GM19025 (cell line): ENCODE measurements around the gene DEFB132.
"Not testable (repeated sequence)": the region's sequence is repeated elsewhere in the genome, so short reads cannot be mapped to it uniquely, and the experiment has no call there.

ENCODE experiments used
- ATAC-seq: cut with Tn5 transposase; IDR thresholded peaks from one replicate; pipeline ENCODE4 v1.9.1; 2021; ENCODE audit warnings: mild to moderate bottlenecking, low read depth, moderate library complexity; ENCODE audit not compliant: unreplicated experiment

The DEFB132 gene

GRCh38 chr20:257419-257818 is at the start of gene DEFB132:
Gene DEFB132 (plus strand): TSS chr20:257724. CDS start chr20:257779, 55 bp downstream.
- no peak for ATAC-seq

GRCh38 chr20:208942-209566 is 48.5 kb upstream of the DEFB132 start:
- no peak for ATAC-seq

GRCh38 chr20:210809-211502 is 46.6 kb upstream of the DEFB132 start:
- ATAC-seq: no peak

GRCh38 chr20:214383-214782 is 43.1 kb upstream of the DEFB132 start:
- no peak for ATAC-seq

GRCh38 chr20:215796-216195 is 41.7 kb upstream of the DEFB132 start:
- ATAC-seq: no peak

- no peak for ATAC-seq
Observed at GRCh38 chr20:217266-217665, 40.3 kb upstream of the DEFB132 start.

- no peak for ATAC-seq
Observed at GRCh38 chr20:219290-220115, 38.0 kb upstream of the DEFB132 start.

- no peak for ATAC-seq
Observed at GRCh38 chr20:221258-221830, 36.2 kb upstream of the DEFB132 start.

GRCh38 chr20:225879-226278 is 31.6 kb upstream of the DEFB132 start:
- ATAC-seq: not testable (repeated sequence)

- no peak for ATAC-seq
Observed at GRCh38 chr20:226958-227357, 30.6 kb upstream of the DEFB132 start, which contains the start of gene DEFB129. Gene DEFB129 (plus strand): TSS chr20:227258. CDS start chr20:227289, 31 bp downstream.

GRCh38 chr20:227439-228105 is 30.0 kb upstream of the DEFB132 start:
- no peak for ATAC-seq

GRCh38 chr20:235891-236290 is 21.6 kb upstream of the DEFB132 start:
- no peak for ATAC-seq

GRCh38 chr20:237489-237888 is 20.0 kb upstream of the DEFB132 start:
- ATAC-seq: no peak

- no peak for ATAC-seq
Observed at GRCh38 chr20:237929-238328, 19.6 kb upstream of the DEFB132 start.

GRCh38 chr20:242905-243304 is 14.6 kb upstream of the DEFB132 start:
- no peak for ATAC-seq

- ATAC-seq: no peak
Observed at GRCh38 chr20:251354-251753, 6.2 kb upstream of the DEFB132 start.

GRCh38 chr20:252801-253200 is 4.7 kb upstream of the DEFB132 start:
- ATAC-seq: no peak

- not testable (repeated sequence) for ATAC-seq
Observed at GRCh38 chr20:253447-253846, 4.1 kb upstream of the DEFB132 start.

- ATAC-seq: no peak
Observed at GRCh38 chr20:258269-258858, 840 bp downstream of the DEFB132 start.

- no peak for ATAC-seq
Observed at GRCh38 chr20:258963-259362, 1.4 kb downstream of the DEFB132 start.
